WTC11 (cell line): ENCODE measurements around the gene EXOSC3.

ENCODE experiments used
- ATF1 ChIP-seq: sonication (generic); formaldehyde crosslinking; IDR thresholded peaks from 2 replicates; pipeline ENCODE4 v1.8.1; 2023; ENCODE audit warnings: mild to moderate bottlenecking, moderate library complexity, missing genetic modification reagents
- CBFB ChIP-seq: sonication (generic); formaldehyde crosslinking; IDR thresholded peaks from 2 replicates; pipeline ENCODE4 v1.8.1; 2022; ENCODE audit warnings: mild to moderate bottlenecking, low read depth, missing genetic modification reagents
- GABPB1 ChIP-seq: sonication (generic); formaldehyde crosslinking; IDR thresholded peaks from 2 replicates; pipeline ENCODE4 v1.8.1; 2023; ENCODE audit warnings: mild to moderate bottlenecking, missing genetic modification reagents
- ZNF281 ChIP-seq: sonication (generic); formaldehyde crosslinking; IDR thresholded peaks from 2 replicates; pipeline ENCODE4 v1.8.0; 2023; ENCODE audit warnings: mild to moderate bottlenecking, missing genetic modification reagents
- TF ChIP-seq, protein P1 (sequence below): fragments of 250-450 bp; sonication (Bioruptor Pico); IDR thresholded peaks from 2 replicates; pipeline ENCODE4 v1.9.0; 2021; ENCODE audit warnings: mild to moderate bottlenecking

- TF ChIP-seq ATF1, result no peak
- TF ChIP-seq ZNF281 (CRISPR knock-in tag), result no peak
- TF ChIP-seq CBFB (CRISPR knock-in tag), result no peak
- TF ChIP-seq, protein P1, sequence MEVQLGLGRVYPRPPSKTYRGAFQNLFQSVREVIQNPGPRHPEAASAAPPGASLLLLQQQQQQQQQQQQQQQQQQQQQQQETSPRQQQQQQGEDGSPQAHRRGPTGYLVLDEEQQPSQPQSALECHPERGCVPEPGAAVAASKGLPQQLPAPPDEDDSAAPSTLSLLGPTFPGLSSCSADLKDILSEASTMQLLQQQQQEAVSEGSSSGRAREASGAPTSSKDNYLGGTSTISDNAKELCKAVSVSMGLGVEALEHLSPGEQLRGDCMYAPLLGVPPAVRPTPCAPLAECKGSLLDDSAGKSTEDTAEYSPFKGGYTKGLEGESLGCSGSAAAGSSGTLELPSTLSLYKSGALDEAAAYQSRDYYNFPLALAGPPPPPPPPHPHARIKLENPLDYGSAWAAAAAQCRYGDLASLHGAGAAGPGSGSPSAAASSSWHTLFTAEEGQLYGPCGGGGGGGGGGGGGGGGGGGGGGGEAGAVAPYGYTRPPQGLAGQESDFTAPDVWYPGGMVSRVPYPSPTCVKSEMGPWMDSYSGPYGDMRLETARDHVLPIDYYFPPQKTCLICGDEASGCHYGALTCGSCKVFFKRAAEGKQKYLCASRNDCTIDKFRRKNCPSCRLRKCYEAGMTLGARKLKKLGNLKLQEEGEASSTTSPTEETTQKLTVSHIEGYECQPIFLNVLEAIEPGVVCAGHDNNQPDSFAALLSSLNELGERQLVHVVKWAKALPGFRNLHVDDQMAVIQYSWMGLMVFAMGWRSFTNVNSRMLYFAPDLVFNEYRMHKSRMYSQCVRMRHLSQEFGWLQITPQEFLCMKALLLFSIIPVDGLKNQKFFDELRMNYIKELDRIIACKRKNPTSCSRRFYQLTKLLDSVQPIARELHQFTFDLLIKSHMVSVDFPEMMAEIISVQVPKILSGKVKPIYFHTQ (CRISPR knock-in tag), result no peak
- no peak for TF ChIP-seq GABPB1
These were observed 44.1 kb downstream of the EXOSC3 start for GRCh38 chr9:37740631-37741328.
